Keratinocyte (primary cell): Measurements from ENCODE around the gene MZB1. TPM values are rescaled to one million over a fixed set of nuclear protein-coding genes. Genes with fewer than 3 reads are reported as not detected.

ENCODE experiments used
- DNase-seq: peaks from one replicate; pipeline ENCODE4 v3.0.0-alpha.2; 2011; ENCODE audit warnings: low read depth, missing footprints, low spot score
- FAIRE-seq: peaks from 2 replicates; lab custom pipeline; 2011; peaks lifted over from hg19 to GRCh38; lab: Jason Lieb, UNC
- H2AFZ ChIP-seq: 2 replicates; pipeline ENCODE4 v1.6.0; 2012; ENCODE audit warnings: low read length, control low read depth, inconsistent platforms; ENCODE audit not compliant: control insufficient read depth
- H3K27ac ChIP-seq: 2 replicates; pipeline ENCODE4 v1.5.1; 2011; ENCODE audit warnings: low read length; ENCODE audit not compliant: control insufficient read depth, insufficient read depth
- H3K27me3 ChIP-seq: 3 replicates; pipeline ENCODE4 v1.6.0; 2011; ENCODE audit warnings: low read length; ENCODE audit not compliant: control insufficient read depth, insufficient read depth; ENCODE audit errors: extremely low read depth
- H3K36me3 ChIP-seq, 2 experiments: 2 replicates in 1 of 2; 3 replicates in 1 of 2; pipeline ENCODE4 v1.5.1; 2011; ENCODE audit warnings: low read length in 2 of 2, mild to moderate bottlenecking in 1 of 2; ENCODE audit not compliant: control insufficient read depth in 2 of 2, insufficient read depth in 2 of 2; ENCODE audit errors: extremely low read depth in 1 of 2
- H3K4me1 ChIP-seq: 3 replicates; pipeline ENCODE4 v1.5.1; 2011; ENCODE audit warnings: low read length; ENCODE audit not compliant: control insufficient read depth, insufficient read depth; ENCODE audit errors: extremely low read depth
- H3K4me2 ChIP-seq: 3 replicates; pipeline ENCODE4 v1.6.0; 2011; ENCODE audit warnings: low read depth, low read length; ENCODE audit not compliant: control insufficient read depth, insufficient read depth; ENCODE audit errors: extremely low read depth
- H3K4me3 ChIP-seq, 3 experiments: fragments of 200-600 bp in 1 of 3; sonication (generic) in 1 of 3; 2 replicates in 2 of 3; 3 replicates in 1 of 3; pipeline ENCODE4 v1.5.1; 2011 to 2016; ENCODE audit warnings: low read length in 3 of 3, mild to moderate bottlenecking in 3 of 3, control low read depth in 2 of 3, inconsistent platforms in 1 of 3, low read depth in 1 of 3, mixed read lengths in 1 of 3, mixed run types in 1 of 3, moderate library complexity in 1 of 3; ENCODE audit not compliant: control insufficient read depth in 2 of 3, insufficient read depth in 2 of 3; ENCODE audit errors: extremely low read depth in 1 of 3
- H3K79me2 ChIP-seq: 2 replicates; pipeline ENCODE4 v1.6.0; 2012; ENCODE audit warnings: low read length; ENCODE audit not compliant: control insufficient read depth, insufficient read depth
- H3K9ac ChIP-seq: 3 replicates; pipeline ENCODE4 v1.6.0; 2011; ENCODE audit warnings: low read length; ENCODE audit not compliant: control insufficient read depth, insufficient read depth; ENCODE audit errors: extremely low read depth
- H3K9me1 ChIP-seq: 3 replicates; pipeline ENCODE4 v1.6.0; 2011; ENCODE audit warnings: low read length; ENCODE audit not compliant: control insufficient read depth, insufficient read depth; ENCODE audit errors: extremely low read depth
- H3K9me3 ChIP-seq: 2 replicates; pipeline ENCODE4 v1.5.1; 2012; ENCODE audit warnings: low read depth, low read length; ENCODE audit not compliant: control insufficient read depth
- H4K20me1 ChIP-seq: 3 replicates; pipeline ENCODE4 v1.6.0; 2011; ENCODE audit warnings: low read length; ENCODE audit not compliant: control insufficient read depth, insufficient read depth; ENCODE audit errors: extremely low read depth
- CTCF ChIP-seq, 3 experiments: IDR thresholded peaks in 1 of 3; conservative IDR thresholded peaks in 1 of 3; optimal IDR thresholded peaks in 1 of 3; 2 replicates in 2 of 3; 3 replicates in 1 of 3; pipeline versions ENCODE3 to v1.5.1; 2011; ENCODE audit warnings: low read length in 3 of 3, mild to moderate bottlenecking in 3 of 3, moderate library complexity in 2 of 3, control low read depth in 1 of 3, inconsistent platforms in 1 of 3; ENCODE audit not compliant: insufficient read depth in 2 of 3; ENCODE audit errors: extremely low read depth in 1 of 3
- EZH2 ChIP-seq: IDR thresholded peaks from one replicate; pipeline ENCODE4 v1.6.1; 2012; ENCODE audit warnings: inconsistent platforms, mild to moderate bottlenecking, low read length, moderate library complexity
- dilution Hi-C: fragments of 300-500 bp; cut with MboI; formaldehyde crosslinking; loops from one replicate; pipeline ENCODE4 v1.7.0; 2020; ENCODE audit warnings: low sequenced_read_pairs; ENCODE audit not compliant: extremely low pct_ligation_motif_present
- polyA plus RNA-seq, 5 experiments: library from polyadenylated mRNA; depleted of rRNA in 3 of 5; stranded (reverse) in 3 of 5; stranded (forward) in 1 of 5; unstranded in 1 of 5; fragments of >200 nt; gene quantifications; 1 replicate in 1 of 5; 2 replicates in 3 of 5; 3 replicates in 1 of 5; pipeline versions ENCODE4 v1.2.1 to v1.2.3, GENCODE V29; 2011 to 2012; ENCODE audit warnings: missing spikeins in 2 of 5, low read depth in 1 of 5, low replicate concordance in 1 of 5

Gene MZB1
- polyA plus RNA-seq, 1 donor (not counting 4 experiments of a cell fraction or from before 2014, with no cell fraction given) = not detected

DNA sequence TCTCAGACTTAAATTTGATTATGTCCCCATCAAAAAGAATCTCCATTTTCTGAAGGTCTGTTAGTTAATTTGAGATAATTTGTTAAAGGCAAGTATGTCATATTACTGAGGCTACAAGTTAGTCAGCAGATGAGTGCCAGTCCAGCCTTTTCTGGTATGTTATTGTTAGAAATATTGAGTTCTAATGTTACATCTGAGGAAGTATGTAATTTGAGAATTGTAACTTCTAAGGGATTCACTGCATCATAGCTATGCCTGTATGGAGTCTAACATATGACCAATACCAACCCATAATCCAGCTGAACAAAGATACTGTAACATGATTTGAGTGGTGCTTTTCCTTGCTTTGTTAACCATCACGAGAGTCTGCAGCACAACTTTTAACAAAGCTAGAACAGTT, 20.5 kb downstream of the MZB1 start:
- H3K4me3 ChIP-seq = no peak overlapping the region
- no peak for FAIRE-seq
- no peaks in the 10 kb centered on the region for H3K9me1 ChIP-seq
- dilution Hi-C loops = no loop called here
- H4K20me1 ChIP-seq = no peaks in the 10 kb centered on the region
- peaks cover 19 to 23% of the 10 kb centered on the region in 2 experiments for H3K36me3 ChIP-seq
- no peaks in the 10 kb centered on the region for H3K79me2 ChIP-seq
- no peaks in the 10 kb centered on the region for H3K27me3 ChIP-seq
- H2AFZ ChIP-seq = no peak overlapping the region
- no peaks in the 10 kb centered on the region for H3K9me3 ChIP-seq
- TF ChIP-seq EZH2 (no peak), CTCF (optimal IDR thresholded peaks at IDR 0.05 in 1 of 3, IDR thresholded peaks at IDR 0.05 in 1 of 3, conservative IDR thresholded peaks at IDR 0.05 in 1 of 3; ENCODE audit: extremely low read depth in 1 of 3, insufficient read depth in 2 of 3, low read length in 3 of 3) (no peak)
- no peak for DNase-seq
- H3K9ac ChIP-seq = no peak overlapping the region
- no peaks in the 10 kb centered on the region for H3K4me1 ChIP-seq
- no peak overlapping the region for H3K4me2 ChIP-seq
- no peak overlapping the region for H3K27ac ChIP-seq

GRCh38 chr5:139368613-139369012, 21.1 kb downstream of the MZB1 start:
- Histone ChIP-seq H3K27ac (no peak overlapping the region), H3K9me1 (no peaks in the 10 kb centered on the region), H3K36me3 (peaks cover 19 to 23% of the 10 kb centered on the region in 2 experiments), H4K20me1 (no peaks in the 10 kb centered on the region), H3K4me2 (no peak overlapping the region), H3K9ac (no peak overlapping the region), H3K27me3 (no peaks in the 10 kb centered on the region), H3K79me2 (no peaks in the 10 kb centered on the region), H3K4me3 (no peak overlapping the region), H3K9me3 (no peaks in the 10 kb centered on the region), H3K4me1 (no peaks in the 10 kb centered on the region), H2AFZ (no peak overlapping the region)
- TF ChIP-seq EZH2 = no peak
- TF ChIP-seq CTCF (optimal IDR thresholded peaks at IDR 0.05 in 1 of 3, IDR thresholded peaks at IDR 0.05 in 1 of 3, conservative IDR thresholded peaks at IDR 0.05 in 1 of 3; ENCODE audit: extremely low read depth in 1 of 3, insufficient read depth in 2 of 3, low read length in 3 of 3) = no peak
- dilution Hi-C loops = no loop called here
- FAIRE-seq (no peak), DNase-seq (no peak)
